GM21825 (cell line): ENCODE results near the gene GLIS2.
"Not testable (repeated sequence)": the region's sequence is repeated elsewhere in the genome, so short reads cannot be mapped to it uniquely, and the experiment has no call there.

Experiments used
- ATAC-seq: cut with Tn5 transposase; IDR thresholded peaks from one replicate; pipeline ENCODE4 v1.9.1; 2021; ENCODE audit warnings: mild to moderate bottlenecking, moderate library complexity; ENCODE audit not compliant: unreplicated experiment

GLIS2 gene

GRCh38 chr16:4333714-4334113, 17.8 kb downstream of the GLIS2 start:
- ATAC-seq = not testable (repeated sequence)

GRCh38 chr16:4334724-4335495, 19.0 kb downstream of the GLIS2 start:
- no peak for ATAC-seq

GRCh38 chr16:4336701-4337539, 21.1 kb downstream of the GLIS2 start:
- ATAC-seq = no peak

- no peak for ATAC-seq
Measured at GRCh38 chr16:4337540-4338088, 21.7 kb downstream of the GLIS2 start.

GRCh38 chr16:4338125-4338582, 22.3 kb downstream of the GLIS2 start:
- no peak for ATAC-seq

- no peak for ATAC-seq
Measured at GRCh38 chr16:4338712-4339299, 22.9 kb downstream of the GLIS2 start.

- no peak for ATAC-seq
Measured at GRCh38 chr16:4339455-4339854, 23.6 kb downstream of the GLIS2 start.

GRCh38 chr16:4339909-4340308, 24.0 kb downstream of the GLIS2 start:
- ATAC-seq = no peak

GRCh38 chr16:4340443-4340842, 24.6 kb downstream of the GLIS2 start:
- ATAC-seq = no peak

GRCh38 chr16:4341250-4341649, 25.4 kb downstream of the GLIS2 start:
- no peak for ATAC-seq

- no peak for ATAC-seq
Measured at GRCh38 chr16:4342866-4343744, 27.2 kb downstream of the GLIS2 start.

GRCh38 chr16:4344300-4344982, 28.6 kb downstream of the GLIS2 start:
- not testable (repeated sequence) for ATAC-seq

- ATAC-seq = no peak
Measured at GRCh38 chr16:4344983-4345835, 29.3 kb downstream of the GLIS2 start.

GRCh38 chr16:4345836-4346781, 30.2 kb downstream of the GLIS2 start:
- ATAC-seq = no peak

- no peak for ATAC-seq
Measured at GRCh38 chr16:4347010-4347409, 31.1 kb downstream of the GLIS2 start.

- ATAC-seq = no peak
Measured at GRCh38 chr16:4347765-4348509, 32.1 kb downstream of the GLIS2 start.

- ATAC-seq = no peak
Measured at GRCh38 chr16:4349332-4349731, 33.5 kb downstream of the GLIS2 start.
